HFFc6 (cell line): ENCODE results near the gene R3HCC1L. TPM values are rescaled to one million over a fixed set of nuclear protein-coding genes. Genes with fewer than 3 reads are reported as not detected.

Experiments used
- DNase-seq: peaks from one replicate; pipeline ENCODE4 v3.0.0-alpha.2; 2018
- H3K27ac Mint-ChIP-seq: 2 replicates; pipeline ENCODE4 v1.8.0; 2020; ENCODE audit warnings: mild to moderate bottlenecking, mixed read lengths
- H3K27me3 Mint-ChIP-seq: 2 replicates; pipeline ENCODE4 v1.8.0; 2021; ENCODE audit warnings: mild to moderate bottlenecking, moderate library complexity, mixed read lengths; ENCODE audit not compliant: insufficient read depth
- H3K36me3 Mint-ChIP-seq: 2 replicates; pipeline ENCODE4 v1.8.0; 2021; ENCODE audit warnings: low read depth, mixed read lengths
- H3K4me1 Mint-ChIP-seq: 2 replicates; pipeline ENCODE4 v1.8.0; 2020; ENCODE audit warnings: low read depth, mixed read lengths
- H3K4me3 Mint-ChIP-seq: 2 replicates; pipeline ENCODE4 v1.8.0; 2020; ENCODE audit warnings: mild to moderate bottlenecking, moderate library complexity, mixed read lengths
- H3K9me3 Mint-ChIP-seq: 2 replicates; pipeline ENCODE4 v1.8.0; 2020; ENCODE audit warnings: mild to moderate bottlenecking, mixed read lengths
- total RNA-seq, 6 experiments: library from RNA; stranded (reverse); fragmentation: NEBNext Ultra II Directional; extraction: Animal tissue kit (Norgen Biotek cat#: 25700); gene quantifications; 2 replicates in 1 of 6; 3 replicates in 5 of 6; pipeline ENCODE4 v1.2.3, GENCODE V29; 2021
- TF ChIP-seq, protein P1 (sequence below): fragments of 200-600 bp; sonication (generic); IDR thresholded peaks from 2 replicates; pipeline ENCODE4 v1.5.0; 2021; ENCODE audit warnings: antibody characterized with exemption, mild to moderate bottlenecking

The R3HCC1L gene
- total RNA-seq, 6 experiments from 2014 or later = 7.4 to 8.1 (median 7.6) TPM

DNA sequence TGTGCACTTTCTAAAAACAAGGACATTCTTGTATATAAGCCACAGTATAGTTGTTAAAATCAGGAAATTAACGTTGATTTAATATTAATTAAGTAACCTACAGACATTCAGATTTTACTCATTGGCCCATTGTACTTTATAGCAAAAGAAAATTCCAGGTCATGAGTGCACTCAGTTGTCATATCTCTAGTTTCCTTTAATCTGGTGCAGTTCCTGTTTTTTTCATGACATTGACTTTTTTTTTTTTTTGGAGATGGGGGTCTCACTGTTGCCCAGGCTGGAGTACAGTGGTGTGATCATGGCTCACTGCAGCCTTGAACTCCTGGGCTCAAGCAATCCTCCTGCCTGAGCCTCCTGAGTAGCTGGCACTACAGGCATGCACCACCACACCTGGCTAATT is 24.1 kb downstream of the R3HCC1L start:
- peaks cover 27% of the 10 kb centered on the region for H3K4me1 Mint-ChIP-seq
- H3K27me3 Mint-ChIP-seq = no peaks in the 10 kb centered on the region
- H3K27ac Mint-ChIP-seq = no peak overlapping the region
- H3K36me3 Mint-ChIP-seq = peaks cover 13% of the 10 kb centered on the region; the same call in 1 of the 2 replicates
- no peak for DNase-seq
- H3K4me3 Mint-ChIP-seq = no peak overlapping the region
- TF ChIP-seq, protein P1, sequence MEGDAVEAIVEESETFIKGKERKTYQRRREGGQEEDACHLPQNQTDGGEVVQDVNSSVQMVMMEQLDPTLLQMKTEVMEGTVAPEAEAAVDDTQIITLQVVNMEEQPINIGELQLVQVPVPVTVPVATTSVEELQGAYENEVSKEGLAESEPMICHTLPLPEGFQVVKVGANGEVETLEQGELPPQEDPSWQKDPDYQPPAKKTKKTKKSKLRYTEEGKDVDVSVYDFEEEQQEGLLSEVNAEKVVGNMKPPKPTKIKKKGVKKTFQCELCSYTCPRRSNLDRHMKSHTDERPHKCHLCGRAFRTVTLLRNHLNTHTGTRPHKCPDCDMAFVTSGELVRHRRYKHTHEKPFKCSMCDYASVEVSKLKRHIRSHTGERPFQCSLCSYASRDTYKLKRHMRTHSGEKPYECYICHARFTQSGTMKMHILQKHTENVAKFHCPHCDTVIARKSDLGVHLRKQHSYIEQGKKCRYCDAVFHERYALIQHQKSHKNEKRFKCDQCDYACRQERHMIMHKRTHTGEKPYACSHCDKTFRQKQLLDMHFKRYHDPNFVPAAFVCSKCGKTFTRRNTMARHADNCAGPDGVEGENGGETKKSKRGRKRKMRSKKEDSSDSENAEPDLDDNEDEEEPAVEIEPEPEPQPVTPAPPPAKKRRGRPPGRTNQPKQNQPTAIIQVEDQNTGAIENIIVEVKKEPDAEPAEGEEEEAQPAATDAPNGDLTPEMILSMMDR = no peak
- H3K9me3 Mint-ChIP-seq = no peaks in the 10 kb centered on the region

DNA sequence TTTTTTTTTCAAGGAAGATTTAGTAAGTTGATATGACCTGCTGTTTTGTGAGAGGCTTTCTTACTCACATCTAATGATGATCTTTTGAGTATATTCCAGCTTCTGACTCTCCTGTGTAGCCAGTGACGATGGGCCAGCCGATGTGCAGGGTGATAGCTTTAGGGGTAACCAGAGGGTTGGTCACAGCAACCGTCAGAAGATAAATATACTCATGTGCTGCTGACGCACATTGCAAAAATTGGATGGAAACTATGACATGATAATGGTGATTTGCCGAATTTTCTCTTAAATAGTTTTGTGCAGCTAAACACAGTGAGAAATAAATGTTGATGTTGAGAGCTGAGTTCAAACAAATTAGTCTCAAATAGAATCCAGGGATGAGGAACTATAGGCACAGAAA is 29.5 kb downstream of the R3HCC1L start:
- TF ChIP-seq, protein P1 = no peak
- Mint-ChIP-seq H3K9me3 (no peaks in the 10 kb centered on the region), H3K36me3 (0 out of 2 replicates have a peak, but pooled peaks cover 4% of the 10 kb centered on the region), H3K27ac (no peak overlapping the region), H3K4me1 (peaks cover 17% of the 10 kb centered on the region), H3K27me3 (no peaks in the 10 kb centered on the region), H3K4me3 (no peak overlapping the region)
- no peak for DNase-seq

DNA sequence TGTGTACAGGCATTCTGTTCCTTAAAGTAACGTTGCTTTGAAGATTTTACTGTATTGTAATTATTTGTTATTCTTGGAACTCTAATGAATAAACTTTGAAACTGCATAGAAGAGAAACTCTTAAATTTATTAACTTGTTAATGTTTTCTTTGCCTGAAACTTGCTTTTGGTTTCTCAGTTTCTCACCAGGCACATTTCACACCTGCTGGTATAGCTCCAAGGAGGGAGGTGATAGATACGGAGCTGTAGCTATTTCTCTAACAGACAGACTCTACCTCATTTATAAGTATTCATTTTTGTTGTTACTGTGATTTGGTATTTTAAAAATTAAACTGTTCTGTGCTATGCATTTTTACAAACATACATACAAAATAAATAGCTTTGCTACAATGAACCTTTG is 32.7 kb downstream of the R3HCC1L start:
- no peak for DNase-seq
- Mint-ChIP-seq H3K27me3 (no peaks in the 10 kb centered on the region), H3K4me1 (peaks cover 10% of the 10 kb centered on the region; the same call in 1 of the 2 replicates), H3K27ac (no peak overlapping the region), H3K9me3 (no peaks in the 10 kb centered on the region), H3K4me3 (no peak overlapping the region), H3K36me3 (0 out of 2 replicates have a peak, but pooled peaks cover 4% of the 10 kb centered on the region)
- TF ChIP-seq, protein P1 = no peak

DNA sequence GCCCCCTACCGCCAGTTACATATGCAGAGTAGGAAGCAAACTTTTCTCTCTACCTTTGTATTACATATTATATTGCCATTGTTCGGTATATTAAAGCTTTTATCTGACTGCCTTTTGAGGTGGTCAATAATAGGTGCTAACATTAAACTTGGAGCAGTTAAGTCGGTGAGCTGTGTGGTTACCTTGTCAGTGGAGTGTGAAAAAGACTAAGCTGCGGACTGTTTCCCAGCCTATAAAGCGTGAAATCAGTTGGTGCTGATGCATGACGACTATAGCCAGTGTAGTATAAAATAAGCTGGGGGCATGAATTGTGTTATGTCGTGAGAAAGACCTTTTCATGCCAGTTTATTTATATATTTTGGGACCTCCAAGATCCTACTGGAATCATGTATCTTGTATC is 33.7 kb downstream of the R3HCC1L start:
- Mint-ChIP-seq H3K4me3 (no peak overlapping the region), H3K36me3 (0 out of 2 replicates have a peak, but pooled peaks cover 4% of the 10 kb centered on the region), H3K27ac (no peak overlapping the region), H3K27me3 (no peaks in the 10 kb centered on the region), H3K9me3 (no peaks in the 10 kb centered on the region), H3K4me1 (peaks cover 10% of the 10 kb centered on the region; the same call in 1 of the 2 replicates)
- TF ChIP-seq, protein P1 = no peak
- no peak for DNase-seq

DNA sequence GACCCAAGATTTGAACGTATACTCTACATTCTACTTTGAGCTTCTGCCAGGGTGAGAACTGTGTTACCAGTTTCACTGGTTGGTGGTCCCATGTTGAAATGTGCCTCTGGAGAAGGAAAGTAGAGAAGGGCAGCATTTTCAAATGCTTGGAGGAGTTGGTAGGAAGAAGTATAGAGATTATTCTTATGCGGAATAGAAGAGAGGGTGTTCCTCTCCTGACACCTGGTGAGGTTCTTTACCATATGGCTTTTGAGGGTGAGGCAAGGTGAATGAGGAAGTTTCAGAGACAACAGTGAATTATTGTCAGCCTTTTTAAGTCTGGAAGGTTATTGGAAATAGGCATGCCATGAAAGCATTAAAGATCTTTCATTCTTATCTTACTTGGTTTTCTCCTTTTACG is 34.3 kb downstream of the R3HCC1L start:
- no peaks in the 10 kb centered on the region for H3K27me3 Mint-ChIP-seq

More for the DNA sequence above, 34.3 kb downstream of the R3HCC1L start:
- Mint-ChIP-seq H3K4me1 (peaks cover 10% of the 10 kb centered on the region; the same call in 1 of the 2 replicates), H3K27ac (no peak overlapping the region), H3K36me3 (0 out of 2 replicates have a peak, but pooled peaks cover 4% of the 10 kb centered on the region), H3K9me3 (no peaks in the 10 kb centered on the region), H3K4me3 (no peak overlapping the region)
- DNase-seq = no peak
- TF ChIP-seq, protein P1 = no peak
